PC-3 (cell line): ENCODE measurements around the gene C9orf85. TPM values are rescaled to one million over a fixed set of nuclear protein-coding genes. Genes with fewer than 3 reads are reported as not detected.

Source experiments
- ATAC-seq: fragments of 200-7000 bp; cut with Tn5 transposase; 2 replicates; pipeline ENCODE4 v1.9.1; 2020; ENCODE audit warnings: mild to moderate bottlenecking, moderate library complexity
- BruUV-seq: library from RNA; stranded (reverse); fragments of 400-500 nt; replicated peaks from 2 replicates; lab custom pipeline; 2021; lab: Mats Ljungman, UMichigan
- CTCF ChIA-PET: fragments of 300-600 bp; sonication (Branson Sonifier 250); formaldehyde crosslinking; loops from one replicate; lab custom pipeline; 2022; ENCODE audit warnings: antibody characterized with exemption; lab: Charles Lee
- POLR2A ChIA-PET: fragments of 300-600 bp; sonication (Branson Sonifier 250); formaldehyde crosslinking; loops from one replicate; lab custom pipeline; 2022; ENCODE audit warnings: antibody characterized with exemption; ENCODE audit not compliant: unreplicated experiment; lab: Charles Lee
- DNase-seq: peaks from one replicate; pipeline ENCODE4 v3.0.0-alpha.2; 2015
- H2AFZ ChIP-seq: fragments of 300-600 bp; sonication (generic); 2 replicates; pipeline ENCODE4 v1.6.0; 2016; ENCODE audit warnings: antibody characterized with exemption, low read length
- H3F3A ChIP-seq: fragments of 300-600 bp; sonication (generic); one replicate; pipeline ENCODE4 v1.6.0; 2017; ENCODE audit warnings: antibody characterized with exemption, low read length, control low read depth, mild to moderate bottlenecking; ENCODE audit not compliant: unreplicated experiment
- H3K27ac ChIP-seq: fragments of 300-600 bp; sonication (generic); 2 replicates; pipeline ENCODE4 v1.5.1; 2016; ENCODE audit warnings: mild to moderate bottlenecking, low read length
- H3K27me3 ChIP-seq: fragments of 300-600 bp; sonication (generic); 2 replicates; pipeline ENCODE4 v1.6.1; 2016; ENCODE audit warnings: low read length, mixed read lengths
- H3K36me3 ChIP-seq: fragments of 300-600 bp; sonication (generic); 2 replicates; pipeline ENCODE4 v1.6.1; 2016; ENCODE audit warnings: low read depth, mixed run types, low read length, mixed read lengths
- H3K4me1 ChIP-seq: fragments of 300-600 bp; sonication (generic); 2 replicates; pipeline ENCODE4 v1.5.1; 2016; ENCODE audit warnings: low read length; ENCODE audit not compliant: insufficient read depth
- H3K4me2 ChIP-seq: fragments of 300-600 bp; sonication (generic); 2 replicates; pipeline ENCODE4 v1.6.0; 2016; ENCODE audit warnings: low read length
- H3K4me3 ChIP-seq: fragments of 300-600 bp; sonication (generic); 2 replicates; pipeline ENCODE4 v1.5.1; 2016; ENCODE audit warnings: mild to moderate bottlenecking, low read length, mixed read lengths
- H3K79me2 ChIP-seq: fragments of 300-600 bp; sonication (generic); 2 replicates; pipeline ENCODE4 v1.6.1; 2017; ENCODE audit warnings: low read length, mixed read lengths
- H3K9ac ChIP-seq: fragments of 300-600 bp; sonication (generic); 2 replicates; pipeline ENCODE4 v1.6.0; 2016; ENCODE audit warnings: mild to moderate bottlenecking, low read length
- H3K9me2 ChIP-seq: fragments of 300-600 bp; sonication (generic); replicated peaks from 2 replicates; pipeline ENCODE4 v1.6.1; 2016; ENCODE audit warnings: mixed run types, low read length, mixed read lengths
- H3K9me3 ChIP-seq: fragments of 300-600 bp; sonication (generic); 2 replicates; pipeline ENCODE4 v1.6.1; 2016; ENCODE audit warnings: low read length, mixed read lengths
- H4K20me1 ChIP-seq: fragments of 300-600 bp; sonication (generic); 2 replicates; pipeline ENCODE4 v1.6.1; 2016; ENCODE audit warnings: low read length, mixed read lengths
- EZH2 ChIP-seq: fragments of 300-600 bp; sonication (generic); IDR thresholded peaks from one replicate; pipeline ENCODE4 v1.6.1; 2017; ENCODE audit warnings: antibody characterized with exemption, mild to moderate bottlenecking, low read length; ENCODE audit not compliant: unreplicated experiment
- EZH2phosphoT487 ChIP-seq: fragments of 300-600 bp; sonication (generic); IDR thresholded peaks from 2 replicates; pipeline ENCODE4 v1.6.1; 2018; ENCODE audit warnings: mild to moderate bottlenecking, antibody characterized with exemption, low read length, borderline replicate concordance
- intact Hi-C: fragments of 100-400 bp; cut with micrococcal nuclease; formaldehyde crosslinking; loops from 2 replicates; pipeline ENCODE4 v1.9.0; 2023
- total RNA-seq: library from RNA; depleted of rRNA; stranded (reverse); fragments of >200 nt; gene quantifications from 2 replicates; pipeline ENCODE4 v1.2.3, GENCODE V29; 2014
- TF ChIP-seq, protein P1 (sequence below): fragments of 300-600 bp; sonication (generic); conservative IDR thresholded peaks from 2 replicates; pipeline ENCODE4 v1.5.1; 2017; ENCODE audit warnings: antibody characterized with exemption, low read depth, mild to moderate bottlenecking, low read length

C9orf85 gene
- total RNA-seq, 1 experiment from 2014 or later = 7.9 TPM

DNA sequence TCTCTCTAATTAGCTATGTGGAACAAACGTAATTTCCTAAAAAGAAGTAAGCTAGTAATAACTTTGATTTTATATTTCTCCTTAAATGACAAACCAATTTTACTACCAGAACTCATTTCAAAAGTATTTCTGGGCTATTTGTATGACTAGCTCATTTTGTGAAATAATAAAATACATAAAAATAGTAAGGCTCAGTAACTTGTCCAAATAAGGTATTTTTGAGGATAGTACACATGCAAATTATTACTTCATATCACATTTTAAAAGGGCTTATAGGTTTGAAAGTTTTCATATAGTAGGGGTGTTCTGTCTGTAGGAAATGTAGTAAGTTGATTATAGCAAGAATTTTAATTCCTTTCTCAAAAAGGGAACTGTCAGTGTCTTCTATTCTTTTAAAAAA, 26.5 kb downstream of the C9orf85 start:
- CTCF ChIA-PET = no interaction called here
- POLR2A ChIA-PET = no interaction called here
- no peak overlapping the region for H3K4me2 ChIP-seq

DNA sequence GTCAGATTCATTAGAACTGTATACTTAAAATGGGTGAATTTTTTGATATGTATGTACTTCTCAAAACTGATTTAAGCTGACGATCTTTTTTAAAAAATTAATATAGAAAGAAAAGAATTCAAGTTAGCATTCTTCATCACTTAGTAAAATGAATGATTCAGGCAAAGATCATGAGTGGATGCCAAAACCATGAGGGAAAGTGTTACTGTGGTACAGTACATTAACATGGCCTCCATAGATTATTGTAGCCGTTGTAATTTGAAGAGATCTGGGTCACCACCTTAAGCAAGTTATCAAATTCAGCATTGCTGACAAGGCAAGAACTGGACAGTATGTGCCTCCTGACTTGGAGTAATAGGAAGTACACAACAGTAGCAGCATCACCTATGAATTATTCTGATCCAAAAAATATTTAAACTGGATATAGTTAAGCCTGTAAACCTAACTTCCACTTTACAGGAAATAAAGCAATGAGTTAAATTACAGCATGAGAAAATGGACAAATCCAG, 29.7 kb downstream of the C9orf85 start:
- peaks cover 36% of the 10 kb centered on the region for H3K4me1 ChIP-seq
- H3K27ac ChIP-seq = no peak overlapping the region
- intact Hi-C loops = no loop called here
- H3K27me3 ChIP-seq = no peaks in the 10 kb centered on the region
- BruUV-seq = no TSS peak
- no peaks in the 10 kb centered on the region for H3K36me3 ChIP-seq
- TF ChIP-seq, protein P1, sequence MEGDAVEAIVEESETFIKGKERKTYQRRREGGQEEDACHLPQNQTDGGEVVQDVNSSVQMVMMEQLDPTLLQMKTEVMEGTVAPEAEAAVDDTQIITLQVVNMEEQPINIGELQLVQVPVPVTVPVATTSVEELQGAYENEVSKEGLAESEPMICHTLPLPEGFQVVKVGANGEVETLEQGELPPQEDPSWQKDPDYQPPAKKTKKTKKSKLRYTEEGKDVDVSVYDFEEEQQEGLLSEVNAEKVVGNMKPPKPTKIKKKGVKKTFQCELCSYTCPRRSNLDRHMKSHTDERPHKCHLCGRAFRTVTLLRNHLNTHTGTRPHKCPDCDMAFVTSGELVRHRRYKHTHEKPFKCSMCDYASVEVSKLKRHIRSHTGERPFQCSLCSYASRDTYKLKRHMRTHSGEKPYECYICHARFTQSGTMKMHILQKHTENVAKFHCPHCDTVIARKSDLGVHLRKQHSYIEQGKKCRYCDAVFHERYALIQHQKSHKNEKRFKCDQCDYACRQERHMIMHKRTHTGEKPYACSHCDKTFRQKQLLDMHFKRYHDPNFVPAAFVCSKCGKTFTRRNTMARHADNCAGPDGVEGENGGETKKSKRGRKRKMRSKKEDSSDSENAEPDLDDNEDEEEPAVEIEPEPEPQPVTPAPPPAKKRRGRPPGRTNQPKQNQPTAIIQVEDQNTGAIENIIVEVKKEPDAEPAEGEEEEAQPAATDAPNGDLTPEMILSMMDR = no peak
- TF ChIP-seq EZH2 (no peak), EZH2phosphoT487 (no peak)
- ChIA-PET POLR2A (no interaction called here), CTCF (no interaction called here)
- 0 out of 2 replicates have a peak overlapping the region, but pooled peaks have one; percentile 17 for H3K4me2 ChIP-seq
- H3K9ac ChIP-seq = no peak overlapping the region
- H2AFZ ChIP-seq = no peak overlapping the region
- no peaks in the 10 kb centered on the region for H3K9me3 ChIP-seq
- H3K9me2 ChIP-seq = no peaks in the 10 kb centered on the region
- ATAC-seq (no peak), DNase-seq (peak; percentile 19)
- H3K4me3 ChIP-seq = no peak overlapping the region
- H3F3A ChIP-seq = no peaks in the 10 kb centered on the region
- no peaks in the 10 kb centered on the region for H4K20me1 ChIP-seq
- H3K79me2 ChIP-seq = peaks cover 21% of the 10 kb centered on the region

More for the DNA sequence above, 26.5 kb downstream of the C9orf85 start:
- TF ChIP-seq EZH2 = no peak
- TF ChIP-seq EZH2phosphoT487 = no peak
- TF ChIP-seq, protein P1 = no peak
- no peaks in the 10 kb centered on the region for H3K27me3 ChIP-seq
- H3K36me3 ChIP-seq = no peaks in the 10 kb centered on the region; the same call in 1 of the 2 replicates
- no peak for DNase-seq
- H3K4me3 ChIP-seq = no peak overlapping the region
- H2AFZ ChIP-seq = no peak overlapping the region
- no TSS peak for BruUV-seq
- H3K9ac ChIP-seq = no peak overlapping the region
- H3K4me1 ChIP-seq = peaks cover 18% of the 10 kb centered on the region
- H3K79me2 ChIP-seq = peaks cover 17% of the 10 kb centered on the region
- ATAC-seq = no peak
- H3F3A ChIP-seq = no peaks in the 10 kb centered on the region
- H3K9me3 ChIP-seq = no peaks in the 10 kb centered on the region
- intact Hi-C loops = no loop called here
- H4K20me1 ChIP-seq = no peaks in the 10 kb centered on the region
- no peak overlapping the region for H3K27ac ChIP-seq
- H3K9me2 ChIP-seq = no peaks in the 10 kb centered on the region

DNA sequence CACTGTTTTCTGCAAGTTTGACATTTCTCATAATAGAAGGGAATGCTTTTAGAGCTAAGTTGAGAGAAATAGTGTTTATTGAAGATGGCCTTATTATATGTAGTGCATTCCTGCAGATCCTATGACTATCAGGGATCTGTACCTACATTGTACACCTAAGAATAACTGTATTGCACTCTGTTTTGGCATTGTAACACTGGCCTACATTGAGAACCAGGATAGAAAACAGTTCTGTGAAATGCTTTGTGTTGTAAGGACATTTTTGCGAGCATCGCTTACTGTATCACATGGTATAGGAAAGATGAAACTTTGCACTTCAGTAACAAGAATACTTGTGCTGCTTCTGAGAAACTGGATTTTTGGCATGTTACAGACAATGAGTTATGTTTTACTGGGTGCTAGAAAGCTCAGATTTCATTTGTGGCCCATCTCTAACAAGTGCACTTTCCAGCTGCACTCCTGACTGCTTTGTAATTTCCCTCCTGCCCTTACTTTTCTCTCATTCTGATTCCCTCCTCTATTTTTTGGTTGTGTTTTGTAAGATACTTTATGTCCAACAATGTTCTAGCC, 30.6 kb downstream of the C9orf85 start:
- no peak overlapping the region for H3K9ac ChIP-seq
- TF ChIP-seq, protein P1 = no peak
- no peak for TF ChIP-seq EZH2phosphoT487
- no peak for TF ChIP-seq EZH2
- H3K36me3 ChIP-seq = no peaks in the 10 kb centered on the region
- CTCF ChIA-PET = no interaction called here
- H2AFZ ChIP-seq = no peak overlapping the region
- peaks cover 11% of the 10 kb centered on the region for H3K79me2 ChIP-seq
- intact Hi-C loops = no loop called here
- no peaks in the 10 kb centered on the region for H3K9me3 ChIP-seq
- no peaks in the 10 kb centered on the region for H3F3A ChIP-seq
- no peak overlapping the region for H3K27ac ChIP-seq
- DNase-seq = peak; percentile 25
- peaks cover 34% of the 10 kb centered on the region for H3K4me1 ChIP-seq
- no peak overlapping the region for H3K4me2 ChIP-seq
- no peak overlapping the region for H3K4me3 ChIP-seq
- H3K9me2 ChIP-seq = no peaks in the 10 kb centered on the region
- BruUV-seq = no TSS peak
- no peaks in the 10 kb centered on the region for H3K27me3 ChIP-seq
- peak; percentile 58 for ATAC-seq
- POLR2A ChIA-PET = no interaction called here
- H4K20me1 ChIP-seq = no peaks in the 10 kb centered on the region
